Ovary (tissue), 9 donors: ENCODE data around the gene TMEM109. TPM values are rescaled to one million over a fixed set of nuclear protein-coding genes. Genes with fewer than 3 reads are reported as not detected.

Source experiments
- DNase-seq, 5 donors: peaks; one replicate each; pipeline ENCODE4 v3.0.0-alpha.2; 2019 to 2020
- H3K27ac ChIP-seq, 2 donors: fragments of 200-600 bp; one replicate each; pipeline versions ENCODE4 v1.5.1 to v1.8.0; 2019 to 2022
- H3K27me3 ChIP-seq: fragments of 200-600 bp; one replicate; pipeline ENCODE4 v1.8.0; 2022
- H3K36me3 ChIP-seq: fragments of 200-600 bp; sonication (generic); one replicate; pipeline ENCODE4 v1.5.1; 2019
- H3K4me1 ChIP-seq: one replicate; pipeline ENCODE4 v1.8.1; 2013; ENCODE audit warnings: mild to moderate bottlenecking, moderate library complexity; ENCODE audit not compliant: insufficient read depth
- H3K4me3 ChIP-seq: fragments of 200-600 bp; sonication (generic); one replicate; pipeline ENCODE4 v1.5.1; 2017
- H3K9me3 ChIP-seq, 2 donors: fragments of 200-600 bp in 1 of 2; sonication (generic) in 1 of 2; one replicate each; pipeline versions ENCODE4 v1.5.1 to v1.8.1; 2013 to 2019; ENCODE audit warnings: mild to moderate bottlenecking in 1 of 2, moderate library complexity in 1 of 2
- EP300 ChIP-seq: sonication (generic); formaldehyde crosslinking; IDR thresholded peaks from one replicate; pipeline ENCODE4 v1.6.1; 2017; ENCODE audit warnings: antibody characterized with exemption
- POLR2A ChIP-seq: fragments of 450-650 bp; IDR thresholded peaks from one replicate; pipeline ENCODE4 v1.6.1; 2017; ENCODE audit warnings: antibody characterized with exemption, mild to moderate bottlenecking, moderate library complexity
- WGBS, 3 donors: extraction: QIAGEN DNeasy Blood & Tissue Kit in 1 of 3; methylation state at CpG; one replicate each; pipeline versions ENCODE4 v1.1.5 to v1.1.7; 2013 to 2017; 5-methylcytosine and 5-hydroxymethylcytosine counted together
- intact Hi-C, 4 donors: fragments of 100-400 bp; cut with DNase I; formaldehyde crosslinking; loops; one replicate each; pipeline versions ENCODE4 v1.11.0 to v1.15.1; 2022 to 2023
- polyA plus RNA-seq, 2 donors: library from polyadenylated mRNA; stranded (reverse); fragments of 200-250 nt in 1 of 2; fragments of 350-450 nt in 1 of 2; fragmentation: Illumina TruSeq in 1 of 2; extraction: RNeasy Lipid Tissue Mini Kit (QIAGEN cat#74804) in 1 of 2; gene quantifications; one replicate each; pipeline ENCODE4 v1.2.3, GENCODE V29; 2013 to 2014
- total RNA-seq, 7 donors: library from RNA; depleted of rRNA in 2 of 7; stranded (reverse); fragments of >200 nt in 2 of 7; fragmentation: NEBNext Ultra II Directional in 3 of 7; extraction: Animal tissue kit (Norgen Biotek cat#: 25700) in 3 of 7; gene quantifications; one replicate each; pipeline versions ENCODE4 v1.1.0 to v1.2.4, GENCODE V29; 2016 to 2023
- TF ChIP-seq, protein P1 (sequence below), 3 donors: fragments of 450-650 bp in 2 of 3; fragments of 200-600 bp in 1 of 3; IDR thresholded peaks; one replicate each; pipeline versions ENCODE4 v1.5.1 to v1.8.0; 2016 to 2022; ENCODE audit warnings: antibody characterized with exemption in 3 of 3, mild to moderate bottlenecking in 1 of 3
- donor health status: DM: no; HTN: no; CAD: no; lungs with moderate emphysema.
- donor health status: DM: no; HTN: no; CAD: no.
- donor health status: Bipolar disorder and iron deficiency.
- donor health status: DM: yes; HTN: yes; CAD: no.
- donor health status: DM: no; HTN: no; CAD: no.
- donor health status: DM: yes; HTN: yes; CAD: no.

The TMEM109 gene
- total and polyA plus RNA-seq, 9 donors: 88.7 to 145 (median 121) TPM

DNA sequence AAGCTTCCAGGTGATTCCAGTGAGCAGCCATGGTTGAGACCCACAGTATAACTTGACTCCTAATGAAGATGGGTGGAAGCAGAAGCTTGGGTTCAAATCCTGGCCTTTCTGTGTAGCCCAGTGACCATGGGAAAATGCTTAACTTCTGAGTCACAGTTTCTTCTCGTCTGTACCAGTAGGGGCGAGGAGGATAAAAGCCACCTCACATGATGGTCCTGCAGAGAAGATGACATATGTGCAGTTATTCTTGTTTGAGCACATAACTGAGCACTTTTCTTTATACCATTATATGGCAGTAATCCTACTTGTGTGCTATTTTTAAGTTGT lies 4.9 kb downstream of the TMEM109 start:
- no peak overlapping the region for H3K27ac ChIP-seq
- no peaks in the 10 kb centered on the region for H3K9me3 ChIP-seq
- H3K4me3 ChIP-seq: no peak overlapping the region
- intact Hi-C loops: loop anchor here in 2 of 4 donors (5.0 kb wide), 2 partner anchors 208 to 213 kb away; no protein-coding TSS in a partner anchor
- WGBS, 3 donors: 42 to 53% (median 52%) methylated on average over 2 of the region's 2 CpGs
- no peak for DNase-seq
- H3K27me3 ChIP-seq: no peaks in the 10 kb centered on the region
- H3K4me1 ChIP-seq: peaks cover 4% of the 10 kb centered on the region
- TF ChIP-seq EP300 (no peak), POLR2A (no peak)
- TF ChIP-seq, protein P1, sequence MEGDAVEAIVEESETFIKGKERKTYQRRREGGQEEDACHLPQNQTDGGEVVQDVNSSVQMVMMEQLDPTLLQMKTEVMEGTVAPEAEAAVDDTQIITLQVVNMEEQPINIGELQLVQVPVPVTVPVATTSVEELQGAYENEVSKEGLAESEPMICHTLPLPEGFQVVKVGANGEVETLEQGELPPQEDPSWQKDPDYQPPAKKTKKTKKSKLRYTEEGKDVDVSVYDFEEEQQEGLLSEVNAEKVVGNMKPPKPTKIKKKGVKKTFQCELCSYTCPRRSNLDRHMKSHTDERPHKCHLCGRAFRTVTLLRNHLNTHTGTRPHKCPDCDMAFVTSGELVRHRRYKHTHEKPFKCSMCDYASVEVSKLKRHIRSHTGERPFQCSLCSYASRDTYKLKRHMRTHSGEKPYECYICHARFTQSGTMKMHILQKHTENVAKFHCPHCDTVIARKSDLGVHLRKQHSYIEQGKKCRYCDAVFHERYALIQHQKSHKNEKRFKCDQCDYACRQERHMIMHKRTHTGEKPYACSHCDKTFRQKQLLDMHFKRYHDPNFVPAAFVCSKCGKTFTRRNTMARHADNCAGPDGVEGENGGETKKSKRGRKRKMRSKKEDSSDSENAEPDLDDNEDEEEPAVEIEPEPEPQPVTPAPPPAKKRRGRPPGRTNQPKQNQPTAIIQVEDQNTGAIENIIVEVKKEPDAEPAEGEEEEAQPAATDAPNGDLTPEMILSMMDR (IDR thresholded peaks at IDR 0.05): no peak
- H3K36me3 ChIP-seq: no peaks in the 10 kb centered on the region

GRCh38 chr11:60919320-60919719 lies 5.4 kb downstream of the TMEM109 start:
- Histone ChIP-seq H3K27ac (no peak overlapping the region), H3K36me3 (no peaks in the 10 kb centered on the region), H3K27me3 (no peaks in the 10 kb centered on the region), H3K4me3 (no peak overlapping the region), H3K4me1 (peaks cover 5% of the 10 kb centered on the region), H3K9me3 (no peaks in the 10 kb centered on the region)
- DNase-seq: no peak
- TF ChIP-seq, protein P1 (IDR thresholded peaks at IDR 0.05): no peak
- no peak for TF ChIP-seq EP300
- WGBS, 3 donors: 97% methylated on average over 1 of the region's 1 CpG
- intact Hi-C loops: loop anchor here in 2 of 4 donors (5.0 kb wide), 2 partner anchors 208 to 213 kb away; no protein-coding TSS in a partner anchor

DNA sequence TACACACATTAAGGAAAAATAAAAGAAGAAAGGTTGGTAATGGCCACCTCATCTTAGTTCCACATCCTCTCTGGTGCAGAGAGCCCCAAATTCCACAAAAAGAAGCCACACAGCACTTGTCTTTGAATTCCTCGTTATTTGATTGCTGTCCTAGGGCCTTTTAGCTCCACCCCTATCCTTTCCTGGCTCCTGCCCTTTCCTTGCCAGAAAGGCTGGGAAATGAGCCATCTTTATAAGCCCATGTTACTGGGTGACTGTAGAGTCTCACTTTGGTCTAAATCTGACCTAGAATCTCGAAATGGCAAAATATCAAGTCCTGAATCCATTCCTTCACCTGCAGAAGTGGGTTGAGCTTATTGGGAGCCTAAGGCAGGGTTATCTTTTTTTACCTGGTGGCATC lies 6.0 kb downstream of the TMEM109 start:
- H3K36me3 ChIP-seq: no peaks in the 10 kb centered on the region
- TF ChIP-seq, protein P1 (IDR thresholded peaks at IDR 0.05): no peak
- TF ChIP-seq EP300 (no peak), POLR2A (no peak)

GRCh38 chr11:60921259-60921658 lies 7.3 kb downstream of the TMEM109 start:
- Histone ChIP-seq H3K9me3 (no peaks in the 10 kb centered on the region), H3K4me1 (peaks cover 8% of the 10 kb centered on the region), H3K27ac (no peak overlapping the region), H3K27me3 (no peaks in the 10 kb centered on the region), H3K36me3 (no peaks in the 10 kb centered on the region), H3K4me3 (no peak overlapping the region)
- intact Hi-C loops: no loop called here
- TF ChIP-seq EP300: no peak
- TF ChIP-seq, protein P1 (IDR thresholded peaks at IDR 0.05): no peak
- no peak for TF ChIP-seq POLR2A
- 85 to 91% (median 87%) methylated on average over 11 of the region's 11 CpGs for WGBS, 3 donors
- no peak for DNase-seq

More for the DNA sequence above, 6.0 kb downstream of the TMEM109 start:
- Histone ChIP-seq H3K4me3 (no peak overlapping the region), H3K27me3 (no peaks in the 10 kb centered on the region), H3K4me1 (peaks cover 7% of the 10 kb centered on the region), H3K27ac (no peak overlapping the region), H3K9me3 (no peaks in the 10 kb centered on the region)
- no peak for DNase-seq
- WGBS, 3 donors: 57 to 71% (median 59%) methylated on average over 2 of the region's 2 CpGs
- intact Hi-C loops: loop anchor here in 2 of 4 donors (5.0 kb wide), 2 partner anchors 207 to 212 kb away; no protein-coding TSS in a partner anchor
